Common myeloid progenitor, CD34-positive (primary cell): ENCODE data around the gene BMP6.

Experiments used
- CTCF ChIA-PET: fragments of 350-600 bp; sonication (Branson Sonifier 250); formaldehyde crosslinking; loops from one replicate; lab custom pipeline; 2021; ENCODE audit warnings: antibody characterized with exemption; lab: Charles Lee
- POLR2A ChIA-PET: fragments of 350-600 bp; sonication (Branson Sonifier 250); formaldehyde crosslinking; loops from one replicate; lab custom pipeline; 2021; ENCODE audit warnings: antibody characterized with exemption; lab: Charles Lee
- DNase-seq, 3 donors: peaks; one replicate each; pipeline versions ENCODE4 v3.0.0 to v3.0.0-alpha.2; 2013
- H3K27ac ChIP-seq, 2 experiments: 1 replicate in 1 of 2; 2 replicates in 1 of 2; pipeline ENCODE4 v1.7.0; 2013; ENCODE audit warnings: inconsistent platforms in 2 of 2, low read length in 2 of 2, mild to moderate bottlenecking in 2 of 2, low read depth in 1 of 2, moderate library complexity in 1 of 2; ENCODE audit not compliant: severe bottlenecking in 2 of 2, insufficient read depth in 1 of 2, poor library complexity in 1 of 2
- H3K27me3 ChIP-seq, 5 experiments: replicated peaks in 2 of 5; 1 replicate in 3 of 5; 2 replicates in 2 of 5; pipeline versions ENCODE4 v1.6.1 to v1.7.0; 2013; ENCODE audit warnings: low read length in 4 of 5, mild to moderate bottlenecking in 2 of 5, moderate library complexity in 2 of 5, inconsistent platforms in 1 of 5; ENCODE audit not compliant: insufficient read depth in 5 of 5, control insufficient read depth in 4 of 5
- H3K36me3 ChIP-seq, 4 experiments: 1 replicate in 2 of 4; 2 replicates in 2 of 4; pipeline versions ENCODE4 v1.6.1 to v1.7.0; 2013; ENCODE audit warnings: low read length in 3 of 4, control low read depth in 1 of 4, mild to moderate bottlenecking in 1 of 4; ENCODE audit not compliant: control insufficient read depth in 4 of 4, insufficient read depth in 4 of 4
- H3K4me1 ChIP-seq, 4 experiments: 1 replicate in 3 of 4; 2 replicates in 1 of 4; pipeline versions ENCODE4 v1.6.1 to v1.7.1; 2013; ENCODE audit warnings: low read length in 3 of 4, mild to moderate bottlenecking in 3 of 4, control low read depth in 1 of 4, inconsistent platforms in 1 of 4, moderate library complexity in 1 of 4; ENCODE audit not compliant: control insufficient read depth in 4 of 4, insufficient read depth in 4 of 4; ENCODE audit errors: control extremely low read depth in 1 of 4
- H3K4me3 ChIP-seq, 7 experiments: 1 replicate in 4 of 7; 2 replicates in 3 of 7; pipeline versions ENCODE4 v1.5.1 to v1.7.0; 2013; ENCODE audit warnings: mild to moderate bottlenecking in 7 of 7, low read length in 6 of 7, moderate library complexity in 6 of 7, inconsistent platforms in 2 of 7, low read depth in 2 of 7, control low read depth in 1 of 7; ENCODE audit not compliant: insufficient read depth in 4 of 7, control insufficient read depth in 1 of 7; ENCODE audit errors: extremely low read depth in 1 of 7
- H3K9me3 ChIP-seq, 5 experiments: 1 replicate in 4 of 5; 2 replicates in 1 of 5; pipeline versions ENCODE4 v1.6.1 to v1.7.1; 2013; ENCODE audit warnings: low read length in 4 of 5, mild to moderate bottlenecking in 2 of 5, inconsistent platforms in 1 of 5, low read depth in 1 of 5, moderate library complexity in 1 of 5; ENCODE audit not compliant: control insufficient read depth in 4 of 5, insufficient read depth in 2 of 5; ENCODE audit errors: control extremely low read depth in 1 of 5
- WGBS: methylation state at CpG from one replicate; pipeline ENCODE4 v1.1.5; 2013; ENCODE audit not compliant: insufficient coverage; 5-methylcytosine and 5-hydroxymethylcytosine counted together

BMP6 gene

GRCh38 chr6:7922596-7922995 is 196.7 kb downstream of the BMP6 start:
- no peak overlapping the region for H3K27ac ChIP-seq
- H3K4me3 ChIP-seq = no peak overlapping the region
- H3K9me3 ChIP-seq = peaks cover 1 to 19% (median 6%) of the 10 kb centered on the region in 5 experiments
- no peaks in the 10 kb centered on the region for H3K27me3 ChIP-seq
- no peak for DNase-seq
- ChIA-PET POLR2A (no interaction called here), CTCF (interaction anchor here (0.7 kb wide), 1 partner anchor 39 kb away, joined by 4 read pairs; no protein-coding TSS in a partner anchor)
- H3K36me3 ChIP-seq = no peaks in the 10 kb centered on the region
- 100% methylated on average over 1 of the region's 1 CpG for WGBS
- no peaks in the 10 kb centered on the region for H3K4me1 ChIP-seq

DNA sequence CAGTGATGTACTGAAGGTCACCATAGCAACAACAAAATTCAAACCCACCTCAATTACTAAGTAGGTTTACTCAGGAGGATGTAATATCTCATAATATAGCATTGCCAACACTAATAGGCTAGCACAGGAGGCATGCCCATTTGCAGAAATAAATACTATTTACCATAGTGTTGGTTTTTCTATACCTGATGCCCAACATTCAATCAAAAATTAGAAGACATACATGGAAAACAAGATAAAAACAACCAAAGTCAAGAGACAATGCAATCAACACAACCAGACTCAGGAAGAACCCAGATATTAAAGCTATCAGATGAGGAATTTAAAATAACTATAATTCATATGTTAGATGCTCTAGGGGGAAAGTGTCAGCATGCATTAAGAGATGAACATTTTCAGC is 199.0 kb downstream of the BMP6 start:
- DNase-seq = no peak
- Histone ChIP-seq H3K27me3 (no peaks in the 10 kb centered on the region), H3K4me3 (no peak overlapping the region), H3K9me3 (peaks cover 1 to 19% (median 6%) of the 10 kb centered on the region in 5 experiments), H3K27ac (no peak overlapping the region), H3K4me1 (no peaks in the 10 kb centered on the region), H3K36me3 (no peaks in the 10 kb centered on the region)
- POLR2A ChIA-PET = no interaction called here
- CTCF ChIA-PET = interaction anchor here (1.7 kb wide), 1 partner anchor 25 kb away, joined by 5 read pairs; no protein-coding TSS in a partner anchor
